GM19328 (cell line): ENCODE data around the gene PHOX2A.

Source experiments
- ATAC-seq: cut with Tn5 transposase; IDR thresholded peaks from one replicate; pipeline ENCODE4 v1.9.1; 2021; ENCODE audit warnings: mild to moderate bottlenecking, moderate library complexity; ENCODE audit not compliant: unreplicated experiment

PHOX2A gene

DNA sequence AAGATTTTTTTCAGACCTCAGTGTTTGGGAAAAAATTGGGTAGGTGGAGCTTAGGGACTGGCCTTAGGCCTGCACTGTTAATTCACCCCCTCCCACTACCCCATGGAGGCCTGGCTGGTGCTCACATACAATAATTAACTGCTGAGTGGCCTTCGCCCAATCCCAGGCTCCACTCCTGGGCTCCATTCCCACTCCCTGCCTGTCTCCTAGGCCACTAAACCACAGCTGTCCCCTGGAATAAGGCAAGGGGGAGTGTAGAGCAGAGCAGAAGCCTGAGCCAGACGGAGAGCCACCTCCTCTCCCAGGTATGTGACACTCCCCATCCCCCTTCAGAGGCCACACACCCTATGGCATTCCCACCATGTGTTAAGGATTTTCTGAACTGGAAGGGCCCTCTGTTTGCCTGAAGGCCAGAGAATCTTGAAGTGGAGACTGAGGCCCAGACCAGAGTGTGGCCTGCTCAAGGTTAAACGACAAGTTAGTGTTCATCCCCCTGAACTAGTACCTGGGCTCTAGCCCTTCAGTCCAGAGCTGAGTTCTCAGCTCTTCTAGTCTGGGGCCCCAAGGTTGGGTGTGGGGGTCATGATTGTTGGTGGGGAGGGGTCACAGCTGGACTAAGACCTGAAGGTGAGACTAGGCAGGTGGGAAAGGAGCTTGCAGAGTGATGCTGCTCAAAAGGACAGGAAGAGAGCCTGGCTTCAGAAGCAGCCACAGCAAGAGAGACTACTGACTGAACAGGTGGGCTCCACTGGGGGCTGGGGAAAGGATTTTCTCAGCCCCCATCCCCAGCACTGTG, 54.3 kb downstream of the PHOX2A start:
- ATAC-seq: no peak
